Lung microvascular endothelial cell (primary cell): ENCODE data around the gene CPNE5. TPM values are rescaled to one million over a fixed set of nuclear protein-coding genes. Genes with fewer than 3 reads are reported as not detected.
A peak's percentile ranks its signal among the peaks of the same experiment; 100 is the strongest.

Experiments
- DNase-seq, 2 donors: peaks; one replicate each; pipeline versions ENCODE4 v3.0.0 to v3.0.0-alpha.2; 2010; ENCODE audit warnings: low read depth in 2 of 2
- total RNA-seq: library from RNA; depleted of rRNA; stranded (reverse); fragments of >200 nt; gene quantifications from 2 replicates; pipeline ENCODE4 v1.2.1, GENCODE V29; 2014

CPNE5 gene
- total RNA-seq, 1 donor from 2014 or later = 1.2 TPM

GRCh38 chr6:36858407-36858981 lies 19.2 kb upstream of the CPNE5 start:
- peak in 1 of 2 donors; percentile 44 for DNase-seq

GRCh38 chr6:36857325-36857724 lies 18.1 kb upstream of the CPNE5 start:
- DNase-seq = no peak

GRCh38 chr6:36856277-36856676 lies 17.0 kb upstream of the CPNE5 start:
- DNase-seq = no peak

GRCh38 chr6:36855750-36856149 lies 16.5 kb upstream of the CPNE5 start:
- no peak for DNase-seq

- DNase-seq = peak; percentile 57 to 69
Measured at GRCh38 chr6:36853325-36853724, 14.1 kb upstream of the CPNE5 start.

GRCh38 chr6:36852481-36853147 lies 13.4 kb upstream of the CPNE5 start:
- peak in 1 of 2 donors; percentile 81 for DNase-seq

- DNase-seq = no peak
Measured at GRCh38 chr6:36851626-36852025, 12.4 kb upstream of the CPNE5 start.

- DNase-seq = peak; percentile 78 to 79
Measured at GRCh38 chr6:36851149-36851614, 11.9 kb upstream of the CPNE5 start.

DNA sequence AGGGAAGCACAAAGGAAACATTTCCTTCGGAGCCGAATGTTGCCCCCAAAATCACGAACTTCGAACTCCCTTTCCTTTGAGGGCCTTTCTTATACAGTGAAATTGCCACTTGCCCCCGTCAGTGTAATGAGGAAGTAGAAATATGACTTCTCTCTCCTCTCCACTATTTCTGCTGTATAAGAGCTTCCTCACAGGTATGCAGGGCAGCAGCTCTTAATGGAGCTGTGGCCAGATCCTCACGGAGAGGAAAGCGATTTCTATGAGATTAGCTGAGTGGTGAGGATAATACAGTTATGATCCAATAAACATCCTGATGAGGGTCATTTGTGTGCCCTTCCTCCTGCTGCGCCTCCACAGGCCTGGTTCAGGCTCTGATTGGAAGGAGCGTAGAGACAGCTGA lies 10.8 kb upstream of the CPNE5 start:
- no peak for DNase-seq

- no peak for DNase-seq
Measured at GRCh38 chr6:36848658-36849441, 9.6 kb upstream of the CPNE5 start.

GRCh38 chr6:36847991-36848390 lies 8.7 kb upstream of the CPNE5 start:
- no peak for DNase-seq

DNA sequence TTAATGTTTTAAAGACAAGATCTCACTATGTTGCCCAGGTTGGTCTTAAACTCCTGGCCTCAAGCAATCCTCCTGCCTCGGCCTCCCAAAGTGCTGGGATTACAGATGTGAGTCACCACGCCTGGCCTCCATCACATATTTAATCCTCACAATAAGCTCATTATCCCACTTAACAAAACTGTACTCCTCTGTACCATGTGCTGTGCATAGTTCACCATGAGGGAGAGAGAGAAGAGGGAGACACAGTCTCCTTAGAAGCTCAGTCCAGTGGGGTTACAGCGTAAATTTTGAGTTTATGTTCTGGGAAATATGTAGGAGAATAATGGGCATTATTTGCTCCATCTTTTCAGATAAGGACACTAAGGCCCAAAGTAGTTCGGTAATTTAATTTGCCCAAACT lies 7.9 kb upstream of the CPNE5 start:
- DNase-seq = no peak

DNA sequence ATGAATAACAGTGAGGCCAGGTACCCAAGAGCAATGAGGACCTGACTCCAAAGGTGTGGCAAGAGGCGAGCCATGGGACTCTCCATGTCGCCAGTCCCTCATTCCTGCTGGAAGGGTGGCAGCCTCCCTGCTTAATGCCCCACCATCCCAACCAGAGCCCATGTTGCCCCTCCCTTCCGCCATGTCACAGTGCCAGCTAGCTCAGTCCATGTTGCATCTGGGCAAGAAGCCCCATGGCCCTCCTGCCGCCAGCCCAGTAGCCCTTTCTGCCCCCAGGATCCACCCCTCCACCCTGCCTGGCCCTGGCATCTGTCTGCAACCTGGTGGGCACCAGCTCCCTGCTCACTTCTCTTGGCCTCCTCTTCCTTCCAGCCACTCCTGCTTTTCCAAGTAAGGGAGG lies 6.0 kb upstream of the CPNE5 start:
- no peak for DNase-seq

DNA sequence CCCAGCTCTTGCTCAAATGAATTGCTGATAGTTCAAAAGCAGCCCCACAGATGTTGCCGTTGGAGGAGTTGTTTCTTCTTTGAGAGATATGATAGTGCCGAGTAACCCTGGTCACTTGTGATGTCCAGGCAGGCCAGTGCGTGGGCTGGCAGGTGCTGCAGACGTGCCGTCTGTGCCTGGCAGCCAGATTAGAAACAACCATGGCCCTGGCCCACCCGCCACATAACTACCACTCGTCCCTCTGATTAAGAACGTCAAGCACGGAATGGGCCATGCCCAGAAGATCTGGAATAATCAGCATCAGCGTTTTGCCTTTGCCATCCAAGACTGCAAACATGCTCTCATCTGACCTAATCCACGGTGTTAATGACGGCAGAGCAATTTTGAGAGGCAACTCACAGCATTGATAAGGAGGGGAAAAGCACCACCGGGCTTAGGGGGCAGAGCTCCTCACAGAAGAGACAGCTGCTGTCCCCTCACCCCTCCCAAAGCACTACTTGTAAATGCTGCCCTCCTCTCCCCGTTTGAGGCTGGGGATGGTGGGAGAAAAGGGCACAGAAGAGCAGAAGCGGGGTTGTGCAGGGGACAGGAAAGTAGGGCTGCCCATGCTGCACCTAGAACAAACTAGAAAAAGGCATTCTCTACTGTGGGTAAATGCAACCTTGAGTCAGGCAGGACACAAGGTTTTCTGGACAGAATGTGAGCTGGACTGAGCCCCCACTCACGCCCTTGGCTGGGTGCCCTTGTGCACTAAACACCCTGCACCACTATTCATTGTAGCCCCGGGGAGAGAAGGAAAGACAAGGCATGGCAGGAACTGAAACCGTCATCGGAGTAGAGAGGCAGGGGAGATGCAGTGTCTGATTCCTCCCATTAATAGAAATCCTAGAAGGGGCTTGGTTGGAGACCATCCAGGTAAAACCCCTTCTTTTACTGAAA lies 5.3 kb upstream of the CPNE5 start:
- DNase-seq = no peak

DNA sequence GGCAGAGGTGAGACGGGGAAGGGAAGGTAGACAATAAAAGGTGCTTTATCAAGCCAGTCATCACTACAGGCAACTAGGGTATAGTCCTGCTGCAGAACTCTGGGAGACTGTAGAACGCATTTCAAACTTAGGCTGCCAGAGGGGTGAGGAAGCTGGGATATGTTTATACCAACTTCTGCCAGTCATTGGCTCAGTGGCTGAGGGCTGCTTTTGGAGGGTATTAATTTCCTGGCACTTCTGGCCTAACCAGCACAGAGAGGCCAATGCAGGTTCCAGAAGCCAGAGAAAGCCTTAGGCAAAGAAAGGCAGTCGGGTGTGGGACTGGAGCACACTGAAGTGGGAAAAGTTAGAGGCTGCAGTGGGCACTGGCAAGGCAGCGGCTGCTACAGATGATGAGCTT lies 3.9 kb upstream of the CPNE5 start:
- DNase-seq = no peak

DNA sequence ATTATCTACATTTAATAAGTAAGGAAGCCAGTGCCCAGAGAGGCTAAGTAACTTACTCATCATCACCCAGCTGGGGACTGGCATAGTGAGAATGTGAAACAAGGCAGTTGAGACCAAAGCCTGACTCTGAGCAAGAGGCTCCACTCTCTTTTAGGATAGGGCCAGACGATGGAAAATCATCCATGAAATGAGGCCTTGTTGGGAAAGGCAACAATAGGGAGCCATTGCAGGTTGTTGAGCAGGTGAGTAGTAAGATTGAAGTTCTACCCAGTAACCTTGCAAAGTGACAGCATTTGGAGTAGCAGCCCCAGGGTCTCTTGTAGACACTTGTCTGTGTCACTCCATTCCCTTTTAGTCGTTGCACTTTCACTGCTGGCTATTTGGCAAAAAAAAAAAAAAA lies 2.5 kb upstream of the CPNE5 start:
- no peak for DNase-seq

GRCh38 chr6:36840432-36841403 lies 1.5 kb upstream of the CPNE5 start:
- no peak for DNase-seq

DNA sequence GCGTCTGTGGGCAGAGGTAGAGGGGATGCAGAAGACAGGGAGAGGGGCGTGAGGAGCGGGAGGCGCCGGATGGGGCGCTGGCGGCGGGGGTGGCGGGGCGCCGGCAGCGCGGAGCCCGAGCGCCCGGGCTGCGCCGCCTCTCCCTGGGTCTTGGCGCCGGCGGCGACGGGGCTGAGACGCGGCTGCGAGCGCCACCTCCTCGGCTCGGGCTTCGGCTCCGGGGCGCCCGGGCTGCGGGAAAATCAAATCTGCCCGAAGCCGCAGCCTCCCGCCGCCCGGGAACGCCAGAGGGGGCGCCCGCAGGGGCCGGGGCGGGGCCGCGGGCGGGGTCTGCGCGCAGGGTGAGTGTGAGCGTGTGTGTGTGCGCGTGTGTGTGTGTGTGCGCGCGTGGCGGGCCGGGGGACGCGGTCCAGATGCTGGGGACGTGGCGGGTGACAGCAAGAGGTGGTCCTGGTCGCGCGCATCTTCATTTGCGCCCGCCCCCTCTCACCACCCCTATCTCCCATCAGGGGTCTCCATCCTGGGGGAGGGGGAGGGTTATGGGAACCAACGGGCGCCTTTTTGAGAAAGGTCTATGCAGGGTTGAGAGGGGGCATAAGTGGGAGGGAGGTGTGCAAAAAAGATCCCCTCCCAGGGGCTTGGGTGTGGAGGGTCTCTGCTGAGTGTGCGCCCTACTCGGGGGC lies 646 bp upstream of the CPNE5 start:
- DNase-seq = peak; percentile 49 to 62

DNA sequence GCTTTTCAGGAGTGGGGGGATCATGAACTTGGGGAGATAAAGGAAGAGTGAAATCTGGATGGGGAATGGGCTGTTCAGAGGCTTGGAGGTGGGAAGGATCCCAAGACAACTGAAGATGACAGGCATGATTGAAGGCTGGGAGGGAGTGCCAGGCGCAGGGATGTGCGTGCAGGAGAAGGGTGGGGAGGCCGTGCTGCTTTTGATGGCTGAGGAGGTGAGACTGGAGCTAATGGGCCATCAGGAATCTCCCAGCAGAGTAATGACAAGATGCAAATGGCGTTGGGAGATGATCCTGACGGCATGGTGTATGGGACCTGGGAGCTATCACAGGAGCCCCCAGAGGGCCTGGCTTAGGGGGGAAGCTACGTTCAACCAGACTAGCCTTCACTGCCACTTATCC lies 1.6 kb downstream of the CPNE5 start:
- no peak for DNase-seq

- DNase-seq = no peak
Measured at GRCh38 chr6:36837022-36837339, 2.3 kb downstream of the CPNE5 start.
